Activated naive CD4-positive, alpha-beta T cell treated with anti-CD3 and anti-CD28 coated beads, Interleukin-2, amount 10 ng/mL, durations not matched to agents 7 days and 5 days (primary cell): ENCODE results near the gene HPN.
"Not testable (repeated sequence)": the region's sequence is repeated elsewhere in the genome, so short reads cannot be mapped to it uniquely, and the experiment has no call there.

Experiments
- CTCF ChIA-PET: fragments of 350-600 bp; sonication (Branson Sonifier 250); formaldehyde crosslinking; loops from one replicate; lab custom pipeline; 2021; ENCODE audit warnings: antibody characterized with exemption; lab: Charles Lee
- DNase-seq: peaks from one replicate; pipeline ENCODE4 v3.0.0-alpha.2; 2020
- H3K27ac Mint-ChIP-seq: one replicate; pipeline ENCODE4 v1.8.0; 2021; ENCODE audit warnings: mild to moderate bottlenecking, moderate library complexity, mixed read lengths
- H3K27me3 Mint-ChIP-seq: one replicate; pipeline ENCODE4 v1.8.0; 2021; ENCODE audit warnings: mild to moderate bottlenecking, mixed read lengths
- H3K36me3 Mint-ChIP-seq: one replicate; pipeline ENCODE4 v1.8.0; 2021; ENCODE audit warnings: mixed read lengths
- H3K4me1 Mint-ChIP-seq: one replicate; pipeline ENCODE4 v1.8.0; 2021; ENCODE audit warnings: mixed read lengths
- H3K4me3 Mint-ChIP-seq: one replicate; pipeline ENCODE4 v1.8.0; 2021; ENCODE audit warnings: mild to moderate bottlenecking, moderate library complexity, mixed read lengths
- H3K9me3 Mint-ChIP-seq: one replicate; pipeline ENCODE4 v1.8.0; 2021; ENCODE audit warnings: mixed read lengths

The HPN gene

GRCh38 chr19:35027009-35027408 lies 14.5 kb upstream of the HPN start:
- Mint-ChIP-seq H3K27ac (no peak overlapping the region), H3K36me3 (peaks cover 34% of the 10 kb centered on the region), H3K9me3 (no peaks in the 10 kb centered on the region), H3K4me1 (peaks cover 9% of the 10 kb centered on the region), H3K4me3 (no peak overlapping the region), H3K27me3 (peaks cover 26% of the 10 kb centered on the region)
- CTCF ChIA-PET, result interaction anchor here (1.8 kb wide), 1 partner anchor 17 kb away, joined by 7 read pairs; no protein-coding TSS in a partner anchor
- no peak for DNase-seq

- DNase-seq, result no peak
Measured at GRCh38 chr19:35027851-35028599, 13.5 kb upstream of the HPN start.

GRCh38 chr19:35028600-35028885 lies 13.0 kb upstream of the HPN start:
- H3K27ac Mint-ChIP-seq, DNase-seq, H3K4me1 Mint-ChIP-seq, H3K9me3 Mint-ChIP-seq, H3K4me3 Mint-ChIP-seq, CTCF ChIA-PET: not testable (repeated sequence)
- Mint-ChIP-seq H3K36me3 (peaks cover 26% of the 10 kb centered on the region), H3K27me3 (peaks cover 42% of the 10 kb centered on the region)

More at GRCh38 chr19:35027851-35028599, 13.5 kb upstream of the HPN start:
- Mint-ChIP-seq H3K27ac (no peak overlapping the region), H3K9me3 (no peaks in the 10 kb centered on the region), H3K4me1 (peaks cover 9% of the 10 kb centered on the region), H3K27me3 (peaks cover 37% of the 10 kb centered on the region), H3K4me3 (no peak overlapping the region), H3K36me3 (peaks cover 28% of the 10 kb centered on the region)
- CTCF ChIA-PET, result interaction anchor here (0.9 kb wide), 1 partner anchor 16 kb away, joined by 6 read pairs; no protein-coding TSS in a partner anchor

GRCh38 chr19:35029275-35029736 lies 12.2 kb upstream of the HPN start:
- Mint-ChIP-seq H3K36me3 (peaks cover 23% of the 10 kb centered on the region), H3K27me3 (peaks cover 49% of the 10 kb centered on the region), H3K4me3 (peak overlapping the region; percentile 57)
- H3K9me3 Mint-ChIP-seq, H3K4me1 Mint-ChIP-seq, H3K27ac Mint-ChIP-seq, CTCF ChIA-PET, DNase-seq: not testable (repeated sequence)

- Mint-ChIP-seq H3K27ac (no peak overlapping the region), H3K9me3 (no peaks in the 10 kb centered on the region), H3K4me3 (peak overlapping the region; percentile 57)
Measured at GRCh38 chr19:35029737-35030256, 11.7 kb upstream of the HPN start.

GRCh38 chr19:35030257-35031071 lies 11.1 kb upstream of the HPN start, which contains the start of gene SCN1B:
SCN1B (plus strand) TSS chr19:35030470; CDS start chr19:35030821, 351 bp downstream.
- peaks cover 56% of the 10 kb centered on the region for H3K27me3 Mint-ChIP-seq
- peak; percentile 71 for DNase-seq
- CTCF ChIA-PET, result interaction anchor here (0.7 kb wide), 1 partner anchor 8 kb away, joined by 3 read pairs; no protein-coding TSS in a partner anchor
- H3K4me3 Mint-ChIP-seq, result peak within 1 kb of the TSS; percentile 66
- H3K36me3 Mint-ChIP-seq, result peaks cover 16% of the 10 kb centered on the region
- H3K27ac Mint-ChIP-seq, result peak within 1 kb of the TSS; percentile 13
- H3K9me3 Mint-ChIP-seq, result no peaks in the 10 kb centered on the region
- peaks cover 9% of the 10 kb centered on the region for H3K4me1 Mint-ChIP-seq

More at GRCh38 chr19:35029737-35030256, 11.7 kb upstream of the HPN start:
- peaks cover 21% of the 10 kb centered on the region for H3K36me3 Mint-ChIP-seq
- peaks cover 9% of the 10 kb centered on the region for H3K4me1 Mint-ChIP-seq
- no peak for DNase-seq
- H3K27me3 Mint-ChIP-seq, result peaks cover 54% of the 10 kb centered on the region
- CTCF ChIA-PET, result interaction anchor here (0.7 kb wide), 1 partner anchor 9 kb away, joined by 3 read pairs; no protein-coding TSS in a partner anchor

- peaks cover 9% of the 10 kb centered on the region for H3K4me1 Mint-ChIP-seq
- no peak for DNase-seq
- CTCF ChIA-PET, result interaction anchor here (0.7 kb wide), 1 partner anchor 30 kb away, joined by 5 read pairs; no protein-coding TSS in a partner anchor
- peak overlapping the region; percentile 66 for H3K4me3 Mint-ChIP-seq
- H3K36me3 Mint-ChIP-seq, result peaks cover 11% of the 10 kb centered on the region
- peaks cover 56% of the 10 kb centered on the region for H3K27me3 Mint-ChIP-seq
- H3K9me3 Mint-ChIP-seq, result no peaks in the 10 kb centered on the region
- H3K27ac Mint-ChIP-seq, result peak overlapping the region; percentile 13
Measured at GRCh38 chr19:35031072-35031881, 10.2 kb upstream of the HPN start.

GRCh38 chr19:35032356-35032865 lies 9.1 kb upstream of the HPN start:
- H3K27ac Mint-ChIP-seq, result no peak overlapping the region
- peaks cover 5% of the 10 kb centered on the region for H3K36me3 Mint-ChIP-seq
- CTCF ChIA-PET, result no interaction called here
- H3K4me3 Mint-ChIP-seq, result no peak overlapping the region
- DNase-seq, result no peak
- no peaks in the 10 kb centered on the region for H3K9me3 Mint-ChIP-seq
- peaks cover 62% of the 10 kb centered on the region for H3K27me3 Mint-ChIP-seq
- H3K4me1 Mint-ChIP-seq, result peaks cover 9% of the 10 kb centered on the region

GRCh38 chr19:35033067-35034004 lies 8.2 kb upstream of the HPN start:
- H3K4me1 Mint-ChIP-seq, result peaks cover 9% of the 10 kb centered on the region
- no peak overlapping the region for H3K4me3 Mint-ChIP-seq
- peaks cover 2% of the 10 kb centered on the region for H3K36me3 Mint-ChIP-seq
- CTCF ChIA-PET, result interaction anchor here (0.7 to 1.0 kb wide), 2 partner anchors 9 to 33 kb away, joined by 3 to 4 read pairs; no protein-coding TSS in a partner anchor
- no peak overlapping the region for H3K27ac Mint-ChIP-seq
- peaks cover 70% of the 10 kb centered on the region for H3K27me3 Mint-ChIP-seq
- DNase-seq, result no peak
- H3K9me3 Mint-ChIP-seq, result no peaks in the 10 kb centered on the region

- peaks cover 9% of the 10 kb centered on the region for H3K4me1 Mint-ChIP-seq
- peaks cover 73% of the 10 kb centered on the region for H3K27me3 Mint-ChIP-seq
- H3K4me3 Mint-ChIP-seq, result no peak overlapping the region
- H3K27ac Mint-ChIP-seq, result no peak overlapping the region
- no peaks in the 10 kb centered on the region for H3K9me3 Mint-ChIP-seq
- CTCF ChIA-PET, result interaction anchor here (0.7 to 1.5 kb wide), 3 partner anchors 9 to 33 kb away, joined by 3 to 10 read pairs (median 4); no protein-coding TSS in a partner anchor
- no peaks in the 10 kb centered on the region for H3K36me3 Mint-ChIP-seq
- DNase-seq, result no peak
Measured at GRCh38 chr19:35034005-35034502, 7.5 kb upstream of the HPN start.

GRCh38 chr19:35034588-35035382 lies 6.7 kb upstream of the HPN start:
- Mint-ChIP-seq H3K4me1 (peaks cover 6% of the 10 kb centered on the region), H3K36me3 (no peaks in the 10 kb centered on the region), H3K27me3 (peaks cover 73% of the 10 kb centered on the region), H3K9me3 (no peaks in the 10 kb centered on the region), H3K4me3 (no peak overlapping the region), H3K27ac (no peak overlapping the region)
- CTCF ChIA-PET, result interaction anchor here (0.7 to 1.5 kb wide), 3 partner anchors 8 to 32 kb away, joined by 3 to 10 read pairs (median 4); no protein-coding TSS in a partner anchor
- DNase-seq, result no peak
